ENCODE data around the gene POLD3.
A peak's percentile ranks its signal among the peaks of the same experiment; 100 is the strongest.

POLD3 gene

DNA sequence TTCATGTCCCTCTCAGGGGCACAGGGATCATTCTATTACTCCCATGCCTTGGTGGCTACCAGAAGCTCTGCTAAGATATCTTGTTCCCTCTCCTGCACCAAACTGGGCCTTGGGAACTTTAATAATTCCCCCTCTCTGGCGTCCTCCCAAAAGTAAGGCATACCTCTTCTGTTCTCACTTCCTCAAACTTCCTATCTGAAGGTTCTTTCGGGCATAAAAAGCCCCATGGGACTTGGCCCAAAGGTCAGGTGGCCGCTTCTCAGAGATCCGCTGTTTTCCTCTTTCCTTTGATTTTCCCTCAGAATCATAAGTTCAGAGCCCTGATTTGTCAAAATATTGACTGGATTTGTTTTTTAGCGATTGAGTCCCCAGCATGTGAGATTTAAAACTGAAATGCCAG lies 13.0 kb downstream of the POLD3 start:
- DNase-seq (ENCODE audit: extremely low read depth, insufficient read length): no peak
- Histone ChIP-seq H3K36me3 (ENCODE audit: control insufficient read depth, insufficient read depth, low read length) (peaks cover 4% of the 10 kb centered on the region), H3K27me3 (replicated peaks; ENCODE audit: control insufficient read depth, insufficient read depth, low read length) (no peaks in the 10 kb centered on the region), H3K4me3 (replicated peaks; ENCODE audit: low read depth, low read length) (no peak overlapping the region)
- TF ChIP-seq, protein P1, sequence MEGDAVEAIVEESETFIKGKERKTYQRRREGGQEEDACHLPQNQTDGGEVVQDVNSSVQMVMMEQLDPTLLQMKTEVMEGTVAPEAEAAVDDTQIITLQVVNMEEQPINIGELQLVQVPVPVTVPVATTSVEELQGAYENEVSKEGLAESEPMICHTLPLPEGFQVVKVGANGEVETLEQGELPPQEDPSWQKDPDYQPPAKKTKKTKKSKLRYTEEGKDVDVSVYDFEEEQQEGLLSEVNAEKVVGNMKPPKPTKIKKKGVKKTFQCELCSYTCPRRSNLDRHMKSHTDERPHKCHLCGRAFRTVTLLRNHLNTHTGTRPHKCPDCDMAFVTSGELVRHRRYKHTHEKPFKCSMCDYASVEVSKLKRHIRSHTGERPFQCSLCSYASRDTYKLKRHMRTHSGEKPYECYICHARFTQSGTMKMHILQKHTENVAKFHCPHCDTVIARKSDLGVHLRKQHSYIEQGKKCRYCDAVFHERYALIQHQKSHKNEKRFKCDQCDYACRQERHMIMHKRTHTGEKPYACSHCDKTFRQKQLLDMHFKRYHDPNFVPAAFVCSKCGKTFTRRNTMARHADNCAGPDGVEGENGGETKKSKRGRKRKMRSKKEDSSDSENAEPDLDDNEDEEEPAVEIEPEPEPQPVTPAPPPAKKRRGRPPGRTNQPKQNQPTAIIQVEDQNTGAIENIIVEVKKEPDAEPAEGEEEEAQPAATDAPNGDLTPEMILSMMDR (IDR thresholded peaks at IDR 0.05; ENCODE audit: insufficient read depth, low read length, poor library complexity, severe bottlenecking): no peak

DNA sequence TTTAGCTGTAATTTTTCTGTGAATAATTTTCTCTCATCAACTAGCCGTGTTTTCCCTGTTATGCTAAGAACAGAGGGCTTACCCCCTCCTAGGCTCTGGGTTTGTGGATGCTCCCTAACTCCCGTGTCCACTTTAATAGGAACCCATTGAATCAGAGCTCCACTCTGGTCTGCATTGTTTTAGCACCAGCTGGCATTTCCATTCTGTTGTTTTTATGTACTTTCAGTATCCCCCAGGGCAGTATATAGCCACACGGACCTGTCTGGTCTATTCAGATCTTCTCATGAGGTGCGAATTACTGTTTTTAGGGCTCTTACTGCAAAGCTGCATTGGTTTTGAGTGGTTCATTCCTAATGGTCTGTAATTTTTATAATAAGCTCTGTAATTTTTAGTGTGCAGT lies 16.0 kb downstream of the POLD3 start:
- TF ChIP-seq, protein P1 (IDR thresholded peaks at IDR 0.05; ENCODE audit: insufficient read depth, low read length, poor library complexity, severe bottlenecking): no peak
- Histone ChIP-seq H3K36me3 (ENCODE audit: control insufficient read depth, insufficient read depth, low read length) (peaks cover 4% of the 10 kb centered on the region), H3K27me3 (replicated peaks; ENCODE audit: control insufficient read depth, insufficient read depth, low read length) (no peaks in the 10 kb centered on the region), H3K4me3 (replicated peaks; ENCODE audit: low read depth, low read length) (no peak overlapping the region)
- DNase-seq (ENCODE audit: extremely low read depth, insufficient read length): no peak

DNA sequence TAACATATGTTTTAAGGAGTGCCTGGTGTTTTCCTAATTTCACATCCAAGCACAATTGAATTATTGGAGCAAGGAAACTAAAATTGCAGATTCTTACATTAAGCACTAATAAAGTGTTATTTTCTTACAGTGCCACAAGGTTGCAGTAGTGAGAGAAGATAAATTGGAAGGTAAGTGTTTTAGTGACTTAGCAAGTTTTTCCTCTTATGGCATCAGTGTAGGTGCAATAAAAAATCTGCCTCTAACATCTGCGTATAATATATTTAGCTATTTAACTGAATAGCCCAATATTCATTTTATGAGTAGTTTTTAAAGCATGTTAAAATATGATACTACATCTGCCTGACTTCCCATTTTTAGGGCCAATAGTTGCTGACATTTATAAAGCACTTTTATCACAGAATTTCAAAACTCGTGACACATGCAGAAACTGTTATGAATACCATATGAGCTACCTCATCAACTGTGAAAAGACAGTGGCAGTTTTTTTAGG lies 19.0 kb downstream of the POLD3 start:
- no peak overlapping the region for H3K4me3 ChIP-seq (replicated peaks; ENCODE audit: low read depth, low read length)
- no peaks in the 10 kb centered on the region for H3K27me3 ChIP-seq (replicated peaks; ENCODE audit: control insufficient read depth, insufficient read depth, low read length)
- DNase-seq (ENCODE audit: extremely low read depth, insufficient read length): no peak
- peaks cover 2% of the 10 kb centered on the region for H3K36me3 ChIP-seq (ENCODE audit: control insufficient read depth, insufficient read depth, low read length)
- TF ChIP-seq, protein P1 (IDR thresholded peaks at IDR 0.05; ENCODE audit: insufficient read depth, low read length, poor library complexity, severe bottlenecking): peak; percentile 50

DNA sequence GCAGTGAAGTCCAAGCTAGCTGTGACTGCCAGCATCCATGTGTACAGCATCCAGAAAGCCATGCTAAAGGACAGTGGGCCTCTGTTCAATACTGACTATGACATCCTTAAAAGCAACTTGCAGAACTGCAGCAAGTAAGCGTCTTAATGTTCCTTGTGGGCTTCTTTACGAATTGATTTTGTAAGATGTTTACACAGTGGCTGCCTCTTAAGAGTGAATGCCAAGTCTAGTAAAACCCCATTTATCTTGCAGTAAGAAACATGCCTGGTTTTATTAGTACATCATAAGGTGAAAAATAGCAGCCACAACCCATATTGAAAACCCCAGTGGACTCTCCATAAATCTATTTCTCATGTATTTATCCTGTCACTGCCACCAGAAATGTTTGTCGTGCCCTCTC lies 20.5 kb downstream of the POLD3 start:
- no peak overlapping the region for H3K4me3 ChIP-seq (replicated peaks; ENCODE audit: low read depth, low read length)

DNA sequence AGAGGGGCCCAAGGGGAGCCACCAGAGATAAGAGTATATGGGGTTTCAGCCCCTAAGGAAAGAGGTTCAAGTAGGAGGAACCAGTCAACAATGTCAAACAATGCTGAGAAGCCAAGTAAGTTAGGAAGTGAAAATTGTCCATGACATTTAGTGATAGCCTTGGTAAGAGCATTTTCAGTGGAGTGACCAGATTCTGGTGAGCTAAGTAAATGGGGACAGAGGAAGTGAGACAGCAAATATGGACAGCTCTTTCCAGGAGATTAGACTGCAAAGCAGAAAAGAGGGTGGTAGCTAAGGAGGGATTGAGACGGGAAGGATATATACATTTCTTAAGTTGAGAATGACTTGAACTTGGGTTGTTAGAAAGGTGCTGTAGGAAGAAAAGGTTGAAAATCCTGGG lies 22.9 kb downstream of the POLD3 start:
- Histone ChIP-seq H3K4me3 (replicated peaks; ENCODE audit: low read depth, low read length) (no peak overlapping the region), H3K36me3 (ENCODE audit: control insufficient read depth, insufficient read depth, low read length) (peaks cover 4% of the 10 kb centered on the region), H3K27me3 (replicated peaks; ENCODE audit: control insufficient read depth, insufficient read depth, low read length) (no peaks in the 10 kb centered on the region)
- DNase-seq (ENCODE audit: extremely low read depth, insufficient read length): no peak
- TF ChIP-seq, protein P1 (IDR thresholded peaks at IDR 0.05; ENCODE audit: insufficient read depth, low read length, poor library complexity, severe bottlenecking): no peak

More for the DNA sequence above, 20.5 kb downstream of the POLD3 start:
- no peaks in the 10 kb centered on the region for H3K27me3 ChIP-seq (replicated peaks; ENCODE audit: control insufficient read depth, insufficient read depth, low read length)
- no peak for DNase-seq (ENCODE audit: extremely low read depth, insufficient read length)
- TF ChIP-seq, protein P1 (IDR thresholded peaks at IDR 0.05; ENCODE audit: insufficient read depth, low read length, poor library complexity, severe bottlenecking): no peak
- peaks cover 2% of the 10 kb centered on the region for H3K36me3 ChIP-seq (ENCODE audit: control insufficient read depth, insufficient read depth, low read length)

DNA sequence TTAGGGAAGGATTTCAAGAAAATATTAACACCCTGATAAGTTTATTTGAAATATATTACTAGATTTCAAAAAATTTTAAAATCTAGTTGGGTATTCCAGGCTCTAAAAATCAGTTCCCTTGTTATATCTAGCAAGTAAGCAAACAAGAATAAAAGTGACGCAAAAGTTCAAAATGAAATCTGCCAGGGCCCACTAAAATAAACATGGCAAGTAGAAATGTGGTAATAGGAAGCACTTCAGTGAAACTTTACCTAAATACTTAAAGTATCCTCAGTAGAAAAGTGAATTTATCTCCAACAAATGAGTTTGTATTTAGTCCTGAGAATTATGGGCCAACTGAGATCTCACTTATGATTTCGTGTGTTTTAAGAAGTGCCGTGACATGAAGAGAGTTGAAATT lies 23.6 kb downstream of the POLD3 start:
- Histone ChIP-seq H3K36me3 (ENCODE audit: control insufficient read depth, insufficient read depth, low read length) (peaks cover 4% of the 10 kb centered on the region), H3K27me3 (replicated peaks; ENCODE audit: control insufficient read depth, insufficient read depth, low read length) (no peaks in the 10 kb centered on the region), H3K4me3 (replicated peaks; ENCODE audit: low read depth, low read length) (no peak overlapping the region)
- TF ChIP-seq, protein P1 (IDR thresholded peaks at IDR 0.05; ENCODE audit: insufficient read depth, low read length, poor library complexity, severe bottlenecking): no peak
- no peak for DNase-seq (ENCODE audit: extremely low read depth, insufficient read length)

Measured in GM06990 (cell line).